AG20443 (cell line): Measurements from ENCODE around the gene SELENOF.

ENCODE experiments used
- DNase-seq: peaks from one replicate; pipeline ENCODE4 v3.0.0; 2012; ENCODE audit warnings: low spot score, mixed read lengths

SELENOF gene

DNA sequence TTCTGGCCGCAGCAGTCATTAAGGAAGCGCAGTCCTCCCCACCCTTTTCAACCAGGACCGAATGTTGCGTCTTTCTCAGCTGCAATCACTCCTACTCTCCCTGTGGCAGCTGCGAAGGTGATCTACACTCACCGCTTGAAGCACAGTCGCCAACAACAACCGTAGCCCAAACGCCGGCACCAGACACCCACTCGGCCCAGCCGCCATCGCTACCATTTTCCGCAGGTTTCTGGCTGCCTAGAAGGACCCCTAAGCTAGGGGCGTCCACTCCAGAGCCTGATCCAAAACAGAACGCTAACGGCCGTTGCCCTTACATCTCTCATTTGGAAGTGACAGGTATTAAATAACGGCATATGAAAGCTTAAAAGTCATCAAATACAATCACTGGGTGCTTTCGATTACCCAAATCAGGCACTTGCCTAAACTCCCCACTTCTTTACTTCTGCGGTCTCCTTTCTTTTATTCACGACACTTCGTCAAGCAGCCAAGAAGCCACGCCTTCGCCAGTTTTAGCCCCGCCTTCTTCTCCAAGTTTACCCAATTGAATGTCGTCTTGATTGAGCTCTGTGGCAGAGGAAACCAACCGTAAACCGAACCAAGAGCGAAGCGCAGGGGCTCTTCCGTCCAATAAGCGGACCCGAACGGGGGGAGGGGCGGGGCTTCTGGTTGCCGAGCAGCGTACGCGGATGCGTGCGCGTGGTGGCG lies at the start of gene SELENOF:
TSS of gene SELENOF (minus strand) at position 231 of the 705 bp plus-strand sequence. CDS start at position 216, 15 bp downstream.
- peak; percentile 98 for DNase-seq

DNA sequence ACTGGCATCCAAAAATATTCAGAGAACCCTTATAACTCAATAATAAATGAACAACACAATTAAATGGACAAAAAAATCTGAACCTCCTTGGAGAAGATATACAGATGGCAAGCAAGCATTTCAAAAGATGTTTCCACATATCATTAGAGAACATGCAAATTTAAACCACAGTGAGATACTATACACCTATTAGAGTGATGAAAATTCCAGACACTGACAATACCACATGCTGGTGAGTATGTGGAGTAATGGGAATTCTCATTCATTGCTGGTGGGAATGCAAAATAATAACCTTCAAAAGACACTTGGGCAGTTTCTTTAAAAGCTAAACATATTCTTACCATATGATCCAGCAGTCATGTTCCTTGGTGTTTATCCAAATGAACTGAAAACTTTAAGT lies 46.6 kb upstream of the SELENOF start:
- no peak for DNase-seq

DNA sequence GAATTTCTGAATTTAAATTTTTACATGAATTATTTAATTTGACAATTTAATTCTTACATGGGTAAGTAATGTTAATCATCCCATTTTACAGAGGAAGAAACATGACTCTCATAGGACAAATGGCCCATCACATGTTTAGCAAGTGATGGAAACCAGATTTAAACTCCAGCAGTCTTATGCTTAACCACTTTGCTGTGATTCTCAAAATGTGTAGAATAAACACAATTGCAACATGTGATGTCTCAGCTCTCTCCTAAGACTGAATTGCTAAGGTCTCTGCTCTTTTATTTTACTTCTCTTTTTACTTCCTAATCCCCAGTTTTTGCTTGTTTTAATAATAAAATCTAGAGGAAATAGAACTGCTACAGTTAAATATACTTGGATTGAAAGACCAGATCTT lies 43.3 kb upstream of the SELENOF start:
- no peak for DNase-seq

DNA sequence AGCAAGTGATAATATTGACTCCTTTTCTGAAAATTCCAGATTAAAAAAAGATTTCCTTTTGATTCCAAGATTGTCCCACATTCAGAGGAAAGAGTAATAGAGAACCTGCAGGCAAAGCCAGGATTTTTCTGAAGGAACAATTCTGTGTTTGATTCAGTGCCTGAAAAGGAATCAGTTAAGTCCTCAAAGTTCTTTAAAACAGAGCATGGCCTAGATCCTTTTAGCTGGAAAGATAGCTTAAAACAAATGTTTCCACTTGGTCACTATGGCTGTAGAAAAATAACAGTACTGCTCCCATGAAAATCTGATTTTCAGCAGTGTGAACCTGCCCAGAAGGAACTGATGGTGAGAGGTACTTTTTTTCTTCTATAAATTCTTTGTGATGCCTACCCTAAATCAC lies 42.3 kb upstream of the SELENOF start:
- DNase-seq = no peak

DNA sequence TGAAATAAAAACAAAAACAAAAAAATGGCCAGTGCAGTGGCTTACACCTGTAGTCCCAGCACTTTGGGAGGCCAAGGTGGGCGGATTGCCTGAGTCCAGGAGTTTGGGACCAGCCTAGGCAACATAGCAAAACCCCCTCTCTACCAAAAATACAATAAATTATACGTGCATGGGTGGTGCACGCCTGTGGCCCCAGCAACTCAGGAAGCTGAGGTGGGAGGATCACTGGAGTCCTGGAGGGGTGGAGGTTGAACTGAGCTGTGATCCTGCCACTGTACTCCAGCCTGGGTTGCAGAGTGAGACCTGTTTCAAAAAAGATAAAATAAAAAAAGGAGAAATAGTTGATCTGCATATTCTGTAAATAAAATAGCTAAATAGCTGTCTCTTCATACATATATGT lies 41.8 kb upstream of the SELENOF start:
- no peak for DNase-seq

DNA sequence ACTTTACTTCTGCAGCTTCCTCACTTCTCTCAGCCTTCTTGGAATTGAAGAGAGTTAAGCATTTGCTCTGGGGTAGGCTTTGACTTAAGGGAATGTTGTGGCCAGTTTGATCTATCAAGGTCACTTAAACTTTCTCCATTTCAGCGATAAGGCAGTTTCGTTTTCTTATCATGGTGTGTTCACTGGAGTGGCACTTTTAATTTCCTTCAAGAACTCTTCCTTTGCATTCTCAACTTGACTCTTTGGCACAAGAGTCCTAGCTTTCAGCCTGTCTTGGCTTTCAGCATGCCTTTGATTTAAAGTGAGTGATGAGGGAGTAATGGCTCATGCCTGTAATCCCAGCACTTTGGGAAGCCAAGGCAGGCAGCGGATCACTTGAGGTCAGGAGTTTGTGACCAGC lies 39.2 kb upstream of the SELENOF start:
- DNase-seq = no peak

DNA sequence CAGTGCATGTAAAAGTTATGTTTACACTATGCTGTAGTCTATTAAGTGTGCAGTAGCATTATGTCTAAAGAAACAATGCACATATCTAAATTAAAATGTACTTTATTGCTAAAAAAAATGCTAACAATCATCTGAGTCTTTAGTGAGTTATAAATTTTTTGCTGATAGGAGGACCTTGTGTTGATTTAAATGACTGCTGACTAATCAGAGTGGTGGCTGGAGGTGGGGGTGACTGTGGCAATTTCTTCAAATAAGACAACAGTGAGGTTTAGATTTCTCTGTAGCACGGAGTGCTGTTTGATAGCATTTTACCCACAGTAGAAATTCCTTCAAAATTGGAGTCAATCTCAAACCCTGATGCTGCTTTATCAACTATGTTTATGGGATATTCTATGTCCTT lies 37.5 kb upstream of the SELENOF start:
- no peak for DNase-seq

DNA sequence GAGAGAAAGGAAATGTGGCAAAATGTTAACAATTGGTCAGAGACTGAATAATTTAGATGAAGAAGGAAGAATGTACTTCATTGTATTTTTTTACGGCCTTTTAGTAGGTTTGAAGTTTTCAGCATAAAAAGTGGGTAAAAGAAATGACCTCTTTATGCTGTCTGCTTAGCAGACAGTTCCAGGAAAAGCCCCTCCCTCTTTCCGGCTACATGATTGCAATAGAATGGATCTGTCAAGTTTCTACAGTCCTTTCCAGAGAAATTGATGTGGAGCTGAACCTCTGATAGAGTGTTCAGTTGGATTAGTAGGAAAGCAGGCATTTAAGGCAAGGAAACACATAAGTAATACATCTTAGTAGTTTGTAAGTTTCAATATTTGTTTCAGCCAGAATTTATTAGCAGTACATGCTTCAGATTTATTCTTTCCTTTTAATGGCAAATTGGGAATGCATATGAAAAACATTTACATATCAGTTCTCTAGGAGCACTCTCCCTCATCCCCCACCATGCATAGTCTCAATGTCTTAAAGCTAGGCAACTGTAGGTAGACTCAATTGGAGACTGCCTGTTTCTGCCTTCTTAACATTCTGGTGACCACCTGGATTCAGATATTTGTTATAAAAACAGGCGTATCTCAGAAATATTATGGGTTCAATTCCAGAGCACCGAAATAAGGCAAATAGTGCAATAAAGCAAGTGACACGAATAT lies 36.9 kb upstream of the SELENOF start:
- DNase-seq = no peak

DNA sequence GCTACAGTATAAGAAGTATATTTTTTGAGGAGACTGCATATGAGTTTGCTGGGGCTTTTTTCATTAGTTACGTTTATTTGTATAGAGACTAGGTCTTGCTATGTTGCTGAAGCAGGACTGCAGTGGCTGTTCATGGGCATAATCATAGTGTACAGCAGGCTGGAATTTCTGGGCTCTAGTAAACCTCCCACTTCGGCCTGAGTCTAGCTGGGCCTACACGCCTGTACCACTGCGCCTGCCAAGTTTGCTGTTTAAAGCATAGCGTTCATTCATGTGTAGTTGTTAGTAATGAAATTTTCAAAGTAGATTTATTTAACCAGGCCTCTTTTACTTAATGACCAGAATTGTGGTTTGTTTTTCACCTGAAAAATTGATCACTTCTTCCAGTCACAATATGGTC lies 34.3 kb upstream of the SELENOF start:
- DNase-seq = no peak

DNA sequence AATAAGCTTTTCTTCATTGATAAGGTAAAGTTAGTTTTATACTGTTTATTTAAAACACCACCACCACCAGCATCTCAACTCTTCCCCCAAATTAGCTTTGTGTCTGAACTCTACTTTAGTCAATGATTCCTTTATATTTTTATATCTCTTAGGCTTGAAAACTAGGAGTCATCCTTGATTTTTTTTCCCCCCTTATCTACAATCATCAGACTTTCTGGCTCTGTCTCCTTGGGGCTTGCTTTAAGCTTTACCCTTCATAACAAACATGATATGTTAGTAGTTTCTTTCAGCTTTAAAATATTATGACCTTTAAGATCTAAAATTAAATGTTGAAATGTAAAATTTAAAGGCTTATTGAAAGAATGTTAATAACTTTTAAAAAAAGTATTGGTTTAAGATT lies 28.8 kb upstream of the SELENOF start:
- DNase-seq = no peak

DNA sequence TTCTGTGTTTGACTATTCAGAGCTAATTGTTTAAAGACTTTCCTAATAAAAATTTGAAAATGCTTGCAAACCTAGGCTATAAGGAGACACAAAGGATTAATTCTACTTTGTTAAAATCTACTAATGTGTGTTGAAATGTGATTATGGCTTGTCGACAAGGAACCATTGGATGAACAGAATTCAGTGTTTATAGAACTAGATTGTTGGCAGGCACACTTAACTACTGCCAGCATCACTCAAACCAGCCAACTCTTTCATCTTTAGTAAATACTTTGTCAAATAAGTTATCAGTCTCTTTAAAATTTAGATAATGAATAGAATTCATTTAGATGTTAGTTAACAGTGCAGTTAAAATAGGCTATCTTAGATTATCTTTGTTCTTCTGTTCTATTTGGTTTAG lies 28.1 kb upstream of the SELENOF start:
- DNase-seq = no peak

DNA sequence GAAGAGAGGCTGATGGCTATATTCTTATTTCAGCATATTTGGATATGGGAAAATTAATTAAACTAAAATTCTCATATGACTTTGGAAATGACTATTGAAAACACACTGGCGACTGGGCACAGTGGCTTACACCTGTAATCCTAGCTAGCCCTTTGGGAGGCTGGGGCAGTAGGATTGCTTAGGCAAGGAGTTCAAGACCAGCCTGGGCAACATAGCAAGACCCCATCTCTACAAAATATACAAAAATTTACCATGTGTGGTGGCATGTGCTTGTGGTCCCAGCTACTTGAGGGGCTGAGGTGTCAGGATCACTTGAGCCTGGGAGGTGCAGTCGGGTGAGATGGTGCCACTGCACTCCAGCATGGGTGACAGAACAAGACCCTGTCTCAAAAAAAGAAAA lies 26.7 kb upstream of the SELENOF start:
- no peak for DNase-seq

DNA sequence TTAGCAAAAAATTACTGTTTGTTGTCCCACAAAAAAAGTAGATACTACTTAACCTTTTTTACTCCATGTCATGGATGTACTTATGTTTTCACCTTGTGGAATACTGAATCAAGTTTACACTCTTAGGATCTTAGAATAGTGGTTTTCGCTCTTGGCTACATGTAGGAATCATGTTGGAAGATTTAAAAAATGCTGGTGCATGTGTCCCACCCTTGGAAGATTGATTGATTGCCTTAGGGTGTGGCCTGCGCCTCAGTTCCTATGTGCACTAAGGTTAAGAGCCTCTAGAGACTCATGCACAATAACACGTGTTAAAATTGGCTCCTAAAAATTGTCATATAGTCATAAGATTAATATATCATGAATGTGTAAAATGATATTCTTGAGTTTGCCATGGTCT lies 25.5 kb upstream of the SELENOF start:
- DNase-seq = no peak

DNA sequence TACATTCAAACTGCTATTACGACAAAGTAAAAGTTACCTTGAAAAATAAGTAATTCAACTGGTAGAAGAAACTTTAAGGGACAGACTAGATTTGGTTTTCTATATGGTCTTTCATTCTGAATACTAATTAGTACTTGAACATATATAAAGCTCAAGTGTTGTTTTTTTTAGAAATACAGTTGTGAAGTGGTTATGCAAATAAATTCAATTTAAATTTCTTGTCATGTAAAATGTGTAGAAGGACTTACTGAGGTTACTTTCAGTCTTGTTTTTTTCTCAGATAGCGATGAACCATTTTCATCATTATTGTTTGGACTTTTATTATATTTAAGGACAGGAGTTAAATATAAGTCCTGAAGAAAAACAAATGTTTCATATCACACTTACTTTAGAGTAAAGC lies 24.9 kb upstream of the SELENOF start:
- DNase-seq = no peak

DNA sequence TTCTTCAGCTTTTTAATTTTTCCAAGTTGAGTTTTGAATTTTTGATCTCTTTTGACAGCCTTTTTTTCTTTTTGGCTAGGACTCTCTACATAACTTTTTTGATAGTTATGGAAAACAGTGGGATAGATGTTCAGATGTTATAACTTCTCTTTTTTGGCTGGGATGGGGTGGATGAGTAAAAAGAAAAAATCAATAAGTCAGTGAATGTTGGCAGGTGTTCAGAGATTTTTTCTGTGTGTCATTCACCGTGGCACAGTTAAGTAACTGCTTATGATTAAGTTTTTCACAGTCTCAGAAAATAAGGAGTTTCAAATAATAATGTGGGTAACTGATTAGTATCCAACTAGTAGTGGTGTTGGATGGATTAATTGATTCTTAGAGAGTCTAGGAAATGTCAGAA lies 24.5 kb upstream of the SELENOF start:
- no peak for DNase-seq

DNA sequence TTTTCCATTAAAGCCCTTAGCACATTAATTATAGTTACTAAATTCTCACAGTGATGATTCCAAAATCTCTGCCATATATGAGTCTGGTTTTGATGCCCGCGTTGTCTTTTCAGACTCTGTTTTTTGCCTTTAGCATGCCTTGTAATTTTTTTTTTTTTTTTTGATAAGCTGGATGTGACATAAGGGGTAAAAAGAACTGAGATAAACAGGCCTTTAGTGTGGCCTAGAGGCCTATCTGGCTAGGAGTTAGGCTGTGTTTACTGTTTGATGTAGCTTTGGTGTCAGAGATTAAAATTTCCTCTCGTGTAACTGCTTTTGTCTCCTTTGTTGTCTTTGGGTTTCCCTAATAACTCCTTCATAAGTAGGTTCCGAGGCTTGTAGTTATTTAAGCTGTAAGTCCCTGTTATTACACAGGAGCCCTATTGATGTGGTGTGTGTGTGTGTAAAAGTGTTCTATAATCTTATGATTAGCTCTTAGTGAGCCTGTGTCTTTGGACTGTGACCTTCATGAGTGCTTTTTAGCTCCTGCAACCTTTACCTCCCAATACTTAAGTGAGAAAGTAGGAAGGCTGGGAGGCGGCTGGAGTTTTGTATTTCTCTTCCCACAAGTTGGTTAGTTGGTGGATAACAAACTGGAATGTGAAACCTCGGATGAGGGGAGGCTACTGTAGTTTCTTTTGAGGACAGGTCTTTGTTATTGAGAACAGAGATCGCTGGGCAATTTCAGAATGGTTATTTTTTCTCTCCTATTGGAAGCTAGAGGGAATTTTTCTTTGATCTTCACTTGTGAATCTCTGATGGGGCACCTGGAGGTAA lies 19.8 kb upstream of the SELENOF start:
- no peak for DNase-seq

DNA sequence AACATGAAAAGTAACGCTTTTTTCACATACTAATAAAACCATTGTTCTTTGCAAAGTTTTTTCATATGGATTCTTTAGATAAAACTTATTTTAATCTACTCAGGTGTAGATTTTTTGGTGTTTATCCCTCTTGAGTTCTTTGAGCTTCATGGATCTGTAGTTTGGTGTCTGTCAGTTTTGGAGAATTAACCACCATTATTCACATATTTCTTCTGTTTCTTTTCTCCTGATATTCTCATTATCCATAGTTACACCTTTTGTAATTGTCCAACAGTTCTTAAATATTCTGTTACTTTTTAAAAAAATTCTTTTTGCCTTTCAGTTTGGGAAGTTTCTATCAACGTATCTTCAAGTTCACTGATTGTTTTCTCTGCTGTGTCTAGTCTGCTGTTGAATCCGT lies 19.1 kb upstream of the SELENOF start:
- no peak for DNase-seq

DNA sequence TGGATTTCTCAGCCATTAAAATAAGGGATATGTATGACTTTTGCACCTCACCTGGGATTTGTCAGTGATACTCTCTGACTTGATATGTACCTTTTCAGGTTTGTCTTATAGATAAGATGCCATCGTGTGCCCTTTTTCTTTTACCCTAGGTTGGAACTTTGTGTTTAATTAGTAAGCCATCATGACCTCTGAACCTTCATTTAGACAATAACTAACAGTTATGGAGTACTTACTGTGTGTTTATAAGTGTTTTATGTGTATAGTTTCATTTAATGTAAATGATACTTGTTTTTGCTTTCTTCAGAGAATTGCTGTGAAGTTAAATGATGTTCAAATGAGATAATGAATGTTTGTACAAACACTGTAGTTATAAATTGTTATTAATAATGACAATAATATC lies 14.9 kb upstream of the SELENOF start:
- no peak for DNase-seq

DNA sequence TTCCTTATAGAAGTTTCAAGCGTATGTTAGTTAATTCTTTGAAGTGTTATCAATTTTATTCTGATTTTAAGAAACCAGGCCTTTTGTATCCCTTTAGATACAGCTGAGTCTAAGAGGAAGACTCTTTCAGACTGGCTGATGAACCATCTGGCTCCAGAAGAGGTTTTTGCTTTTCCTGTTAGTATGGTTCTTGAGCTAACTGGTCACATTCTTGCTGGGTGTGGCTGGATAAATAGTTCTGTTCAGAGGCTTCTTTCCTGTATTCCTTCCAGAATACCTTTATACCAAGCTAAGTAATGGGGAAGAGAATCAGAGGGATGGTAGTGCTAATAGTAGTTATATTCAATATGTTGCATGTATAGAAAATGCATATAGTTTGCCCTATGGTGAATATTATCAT lies 13.0 kb upstream of the SELENOF start:
- peak; percentile 33 for DNase-seq

DNA sequence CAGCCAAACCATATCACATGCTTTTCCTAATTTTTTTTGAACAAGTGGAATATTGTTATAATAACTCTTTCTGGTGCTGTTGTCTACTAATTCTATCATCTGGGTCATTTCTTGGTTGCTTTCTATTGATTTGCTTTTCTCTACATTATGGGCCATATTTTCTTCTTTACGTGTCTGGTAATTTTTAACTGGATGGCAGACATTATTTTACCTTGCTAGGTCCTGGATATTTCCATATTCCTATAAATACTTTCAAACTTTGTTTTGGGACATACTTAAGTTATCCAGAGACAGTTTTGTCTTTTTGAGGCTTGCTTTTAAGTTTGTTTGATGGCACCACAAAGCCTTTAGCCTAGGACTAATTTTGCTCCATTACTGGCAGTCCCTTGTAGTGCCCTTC lies 11.8 kb upstream of the SELENOF start:
- no peak for DNase-seq

DNA sequence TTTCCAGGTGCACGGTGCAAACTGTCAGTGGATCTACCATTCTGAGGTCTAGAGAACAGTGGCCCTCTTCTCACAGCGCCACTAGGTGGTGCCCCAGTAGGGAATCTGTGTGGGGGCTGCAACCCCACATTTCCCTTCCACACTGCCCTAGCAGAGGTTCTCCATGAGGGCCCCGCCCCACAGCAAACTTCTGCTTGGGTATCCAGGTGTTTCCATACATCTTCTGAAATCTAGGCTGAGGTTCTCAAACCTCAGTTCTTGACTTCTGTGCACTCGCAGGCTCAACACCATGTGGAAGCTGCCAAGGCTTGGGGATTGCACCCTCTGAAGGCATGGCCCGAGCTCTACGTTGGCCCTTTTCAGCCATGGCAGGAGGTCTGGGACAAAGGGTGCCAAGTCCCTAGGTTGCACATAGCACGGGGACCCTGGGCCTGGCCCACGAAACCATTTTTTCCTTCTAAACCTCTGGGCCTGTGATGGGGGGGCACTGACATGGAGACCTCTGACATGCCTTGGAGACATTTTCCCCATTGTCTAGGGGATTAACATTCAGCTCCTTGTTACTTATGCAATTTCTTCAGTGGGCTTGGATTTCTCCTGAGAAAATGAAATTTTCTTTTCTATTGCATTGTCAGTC lies 10.5 kb upstream of the SELENOF start:
- no peak for DNase-seq

DNA sequence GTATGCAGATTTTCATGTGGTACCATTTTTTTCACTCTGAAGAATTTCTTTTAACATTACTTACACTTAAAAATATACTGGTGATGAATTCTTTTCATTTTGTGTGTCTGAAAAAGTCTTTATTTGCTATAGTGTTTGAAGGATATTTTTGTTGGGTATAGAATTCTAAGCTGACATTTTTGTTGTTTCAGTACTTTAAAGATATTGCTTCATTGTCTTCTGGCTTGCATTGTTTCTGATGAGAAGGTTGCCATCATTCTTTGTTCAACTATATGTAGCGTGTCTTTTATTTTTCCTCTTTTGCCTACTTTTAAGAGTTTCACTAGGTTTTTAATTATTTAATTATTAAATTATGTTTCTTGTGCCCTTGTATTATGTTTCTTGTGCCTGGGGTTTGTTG lies 8.5 kb upstream of the SELENOF start:
- no peak for DNase-seq

DNA sequence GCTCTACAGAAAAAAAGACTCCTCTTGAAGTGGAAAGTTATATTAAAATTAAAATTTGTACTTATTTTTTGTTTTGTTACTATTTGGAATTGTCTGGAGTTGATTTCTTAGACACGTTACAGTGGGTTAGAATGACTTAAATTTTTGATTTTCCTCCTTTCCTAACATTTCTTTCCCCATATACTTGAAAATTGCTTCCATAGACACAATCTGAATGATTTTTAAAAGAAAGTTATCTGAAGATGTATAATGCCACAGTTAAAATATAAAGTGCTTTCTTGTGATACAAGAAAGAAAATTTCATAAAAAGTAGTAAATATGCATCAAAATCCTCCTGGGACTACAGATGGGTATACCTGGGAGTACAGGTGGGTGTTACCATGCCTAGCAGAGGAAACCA lies 2.8 kb upstream of the SELENOF start:
- no peak for DNase-seq
